Glomerular visceral epithelial cell (primary cell): ENCODE data around the gene ZNF536.
"Not testable (repeated sequence)": the region's sequence is repeated elsewhere in the genome, so short reads cannot be mapped to it uniquely, and the experiment has no call there.

Experiments
- DNase-seq: peaks from one replicate; pipeline ENCODE4 v3.0.0-alpha.2; 2016; ENCODE audit errors: extremely low spot score

The ZNF536 gene

GRCh38 chr19:30341611-30342201 is 30.5 kb upstream of the ZNF536 start:
- DNase-seq = no peak

GRCh38 chr19:30342901-30343300 is 29.3 kb upstream of the ZNF536 start:
- no peak for DNase-seq

GRCh38 chr19:30344446-30345425 is 27.4 kb upstream of the ZNF536 start:
- no peak for DNase-seq

DNA sequence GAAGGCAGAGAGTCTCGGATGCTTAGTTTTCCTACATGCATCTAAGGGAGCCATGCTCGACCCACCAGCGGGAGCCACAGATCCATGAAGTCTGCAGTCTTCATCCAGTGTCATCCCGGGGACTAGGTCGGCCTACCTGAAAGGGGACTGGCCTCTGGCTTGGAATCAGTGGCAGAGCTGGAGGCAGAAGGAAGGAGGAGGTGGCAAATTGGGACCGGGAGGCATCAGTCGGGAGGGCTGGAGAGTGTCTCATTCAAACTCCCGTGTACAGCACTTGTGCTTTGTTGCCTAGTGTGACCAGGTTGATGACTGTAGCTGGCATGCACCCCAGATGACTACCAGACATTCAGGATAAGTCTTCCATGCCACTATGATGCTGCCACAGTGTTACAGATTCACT is 26.5 kb upstream of the ZNF536 start:
- no peak for DNase-seq

DNA sequence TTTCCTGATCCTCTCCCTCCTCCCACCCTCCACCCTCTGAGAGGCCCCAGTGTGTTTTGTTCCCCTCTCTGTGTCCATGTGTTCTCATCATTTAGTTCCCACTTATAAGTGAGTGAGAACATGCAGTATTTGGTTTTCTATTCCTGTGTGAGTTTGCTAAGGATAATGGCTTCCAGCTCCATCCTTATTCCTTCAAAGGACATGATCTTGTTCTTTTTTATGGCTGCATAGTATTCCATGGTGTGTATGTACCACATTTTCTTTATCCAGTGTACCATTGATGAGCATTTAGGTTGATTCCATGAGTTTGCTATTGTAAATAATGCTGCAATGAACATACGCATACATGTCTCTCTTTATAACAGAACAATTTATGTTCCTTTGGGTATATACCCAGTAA is 25.7 kb upstream of the ZNF536 start:
- not testable (repeated sequence) for DNase-seq

DNA sequence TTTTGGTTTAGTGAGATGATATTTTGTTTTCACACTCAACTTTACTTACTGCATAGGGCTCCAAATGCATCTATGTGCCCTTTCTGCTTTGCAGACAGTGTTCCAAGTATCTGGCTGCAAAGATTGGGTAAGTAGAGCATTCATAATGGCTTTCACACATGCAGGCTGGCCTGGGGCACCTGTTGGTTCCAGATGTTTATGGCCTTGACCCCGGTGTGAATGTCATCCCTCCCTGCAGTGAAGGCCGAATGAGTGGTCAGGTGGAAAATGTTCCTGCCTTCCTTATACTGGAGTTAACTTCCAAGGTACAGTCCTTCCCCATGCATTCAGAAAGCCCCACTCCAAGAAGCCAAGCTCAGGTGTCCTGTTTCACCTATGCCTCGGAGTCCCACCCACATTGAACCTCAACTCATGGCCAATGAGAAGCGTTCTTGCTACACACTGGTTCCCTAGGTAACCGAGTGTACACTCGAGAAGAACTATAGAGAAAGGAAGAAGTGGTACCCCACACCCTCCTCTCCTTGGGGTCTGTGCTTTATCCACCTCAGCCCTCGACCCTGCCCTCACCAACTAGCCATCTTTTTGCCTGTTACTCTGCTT is 23.0 kb upstream of the ZNF536 start:
- no peak for DNase-seq

DNA sequence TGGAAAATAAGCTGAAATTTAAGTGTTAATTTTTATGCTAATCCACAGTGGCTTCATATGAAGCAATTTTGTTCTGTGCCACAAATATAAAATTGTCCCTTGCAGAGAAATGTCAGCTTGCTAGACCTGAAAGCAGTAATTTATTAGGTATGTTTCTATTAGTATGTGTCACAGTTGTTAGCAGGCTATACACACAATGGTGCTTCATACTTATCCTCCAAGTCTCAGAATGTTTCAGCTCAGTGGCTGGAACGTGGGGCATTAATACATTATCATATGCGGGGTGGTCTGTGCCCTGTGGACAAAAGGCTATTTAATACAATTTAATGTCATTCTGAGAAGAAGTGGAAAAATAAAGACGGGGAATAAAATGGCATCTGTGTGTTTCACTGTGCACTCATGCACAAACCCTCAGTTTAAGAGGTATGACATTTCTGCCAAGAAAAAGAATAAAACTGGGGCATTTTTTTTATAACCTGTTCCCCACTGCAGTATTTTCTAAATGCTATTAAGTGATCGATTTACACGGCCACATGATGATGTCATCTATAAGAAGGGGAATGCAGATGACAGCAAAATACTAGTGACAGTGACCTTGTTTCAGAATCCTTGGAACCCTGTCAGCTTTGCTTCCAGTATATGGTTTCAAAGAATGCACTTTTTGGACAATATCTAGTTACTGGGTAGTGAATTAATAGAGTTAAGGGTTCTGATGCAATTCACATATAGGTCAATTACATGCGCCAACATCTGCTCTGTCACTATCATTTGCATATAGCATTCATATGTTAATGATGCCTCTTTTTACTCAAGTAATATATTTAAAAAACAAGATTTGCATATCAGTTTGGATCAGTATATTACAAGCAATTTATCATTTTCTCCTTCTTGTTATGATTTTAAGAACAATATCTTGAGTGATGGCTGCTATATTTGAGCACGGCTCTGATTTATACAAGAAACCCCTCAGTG is 21.2 kb upstream of the ZNF536 start:
- DNase-seq = no peak

- DNase-seq = no peak
Measured at GRCh38 chr19:30351774-30352173, 20.4 kb upstream of the ZNF536 start.

DNA sequence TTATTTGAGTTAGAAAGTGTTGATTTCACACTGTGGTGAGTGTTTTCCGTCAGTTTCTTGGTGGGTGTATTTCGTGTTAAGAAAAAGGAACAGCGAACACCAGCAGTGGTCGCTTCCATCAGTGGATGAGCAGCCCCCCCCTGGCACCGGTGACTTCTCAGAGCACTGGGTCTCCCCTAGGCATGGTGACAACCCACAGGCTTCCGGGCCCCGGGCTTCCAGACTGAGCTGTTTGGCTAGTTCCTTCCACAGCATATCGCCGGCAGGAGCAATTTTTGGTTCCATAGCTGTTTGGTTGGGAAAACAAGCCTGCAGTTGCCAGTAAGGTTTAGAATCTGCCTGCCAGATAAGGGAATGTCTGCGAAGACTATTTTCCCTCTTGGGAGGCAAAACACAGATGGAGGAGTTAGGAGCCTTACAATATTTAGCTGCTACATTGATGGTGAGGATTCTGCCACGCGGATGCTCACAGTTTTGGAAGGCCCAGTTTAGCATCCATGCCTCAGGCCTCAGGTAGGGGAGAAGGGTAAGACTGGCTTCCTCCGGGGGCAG is 18.7 kb upstream of the ZNF536 start:
- no peak for DNase-seq

DNA sequence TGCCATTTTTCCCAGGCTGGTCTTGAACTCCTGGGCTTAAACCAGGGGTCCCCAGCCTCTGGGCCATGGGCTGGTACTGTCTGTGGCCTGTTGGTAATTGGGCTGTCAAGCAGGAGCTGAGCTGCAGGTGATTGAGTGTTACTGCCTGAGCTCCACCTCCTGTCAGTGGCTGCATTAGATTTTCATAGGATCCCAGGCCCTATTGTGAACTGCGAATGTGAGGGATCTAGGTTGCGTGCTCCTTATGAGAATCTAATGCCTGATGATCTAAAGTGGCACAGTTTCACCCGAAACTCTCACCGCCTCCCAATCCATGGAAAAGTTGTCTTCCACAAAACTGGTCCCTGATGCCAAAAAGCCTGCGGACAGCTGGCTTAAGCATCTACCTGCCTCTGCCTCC is 16.6 kb upstream of the ZNF536 start:
- no peak for DNase-seq

- DNase-seq = no peak
Measured at GRCh38 chr19:30356951-30357579, 15.1 kb upstream of the ZNF536 start.

DNA sequence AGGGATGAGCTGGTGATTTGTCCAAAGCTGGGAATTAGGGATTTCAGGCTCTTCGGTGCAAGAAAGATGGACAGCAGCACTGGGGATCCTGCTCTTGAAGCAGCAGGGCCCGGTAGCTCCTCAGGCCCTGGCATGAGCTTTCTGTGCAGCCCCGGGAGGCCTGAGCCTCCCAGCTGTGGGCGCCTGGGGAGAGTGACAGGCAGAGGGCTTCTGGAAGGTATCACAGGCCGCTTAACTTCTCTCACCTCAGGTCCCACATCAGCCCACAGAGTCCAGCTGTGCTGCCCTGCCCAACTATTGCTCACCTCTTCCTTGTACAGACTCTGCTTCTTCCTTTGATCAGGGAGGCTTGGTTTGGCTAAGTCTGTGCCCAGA is 14.6 kb upstream of the ZNF536 start:
- DNase-seq = no peak

DNA sequence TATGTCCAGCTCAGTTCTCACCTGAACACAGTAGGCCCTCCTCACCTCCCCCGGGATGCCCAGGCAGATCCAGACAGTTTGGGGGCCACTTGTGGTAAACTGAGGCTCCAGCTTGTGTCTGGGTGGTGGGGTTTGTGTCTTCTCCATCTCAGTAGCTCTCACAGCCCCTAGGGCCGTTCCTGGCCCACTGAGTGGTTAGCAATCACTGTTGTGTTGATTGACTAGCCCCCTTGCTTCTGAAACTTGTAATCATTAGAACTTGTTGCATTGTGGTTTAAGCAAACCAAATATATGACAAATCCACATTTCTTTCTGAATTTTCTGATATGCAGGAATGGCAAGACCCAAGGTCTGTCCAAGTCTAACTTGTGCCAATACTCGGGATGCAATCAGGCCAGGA is 13.9 kb upstream of the ZNF536 start:
- DNase-seq = no peak

DNA sequence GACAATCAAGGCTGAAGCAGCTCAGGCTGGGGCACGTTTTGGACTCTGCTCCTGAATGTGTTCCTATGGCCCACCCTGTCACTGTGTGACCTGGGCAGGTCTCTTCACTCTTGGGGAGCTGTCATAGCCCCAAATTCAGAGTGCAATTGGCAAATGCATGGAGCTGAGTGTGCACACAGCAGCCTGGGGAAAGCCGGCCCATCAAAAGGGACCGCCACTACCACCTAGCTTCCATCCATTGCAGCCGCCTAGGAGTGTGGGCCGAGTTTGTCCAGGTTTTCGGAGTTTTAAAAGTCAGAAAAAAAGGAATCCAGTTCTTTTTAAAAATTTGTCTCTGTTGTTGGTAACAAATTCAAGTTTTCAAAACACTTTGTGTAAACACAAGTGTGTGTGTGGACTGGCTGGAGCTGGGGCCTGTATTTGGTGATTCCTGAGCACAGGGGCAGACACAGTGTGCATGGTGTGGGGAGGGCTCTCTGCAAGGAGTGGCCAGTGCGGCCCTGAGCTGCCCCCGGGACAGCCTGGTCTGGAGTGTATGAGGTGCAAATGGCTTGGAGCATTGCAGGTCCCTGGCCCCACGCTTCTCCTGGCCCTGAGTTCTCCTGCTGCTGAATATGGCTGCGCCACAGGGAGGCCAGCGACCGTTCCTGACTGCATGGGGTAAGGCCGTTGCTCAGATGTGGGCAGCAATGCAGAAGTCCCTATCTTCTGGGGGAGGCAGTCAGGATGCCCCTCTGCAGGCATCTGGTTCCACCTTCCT is 13.2 kb upstream of the ZNF536 start:
- DNase-seq = no peak

- no peak for DNase-seq
Measured at GRCh38 chr19:30359936-30360335, 12.2 kb upstream of the ZNF536 start.

DNA sequence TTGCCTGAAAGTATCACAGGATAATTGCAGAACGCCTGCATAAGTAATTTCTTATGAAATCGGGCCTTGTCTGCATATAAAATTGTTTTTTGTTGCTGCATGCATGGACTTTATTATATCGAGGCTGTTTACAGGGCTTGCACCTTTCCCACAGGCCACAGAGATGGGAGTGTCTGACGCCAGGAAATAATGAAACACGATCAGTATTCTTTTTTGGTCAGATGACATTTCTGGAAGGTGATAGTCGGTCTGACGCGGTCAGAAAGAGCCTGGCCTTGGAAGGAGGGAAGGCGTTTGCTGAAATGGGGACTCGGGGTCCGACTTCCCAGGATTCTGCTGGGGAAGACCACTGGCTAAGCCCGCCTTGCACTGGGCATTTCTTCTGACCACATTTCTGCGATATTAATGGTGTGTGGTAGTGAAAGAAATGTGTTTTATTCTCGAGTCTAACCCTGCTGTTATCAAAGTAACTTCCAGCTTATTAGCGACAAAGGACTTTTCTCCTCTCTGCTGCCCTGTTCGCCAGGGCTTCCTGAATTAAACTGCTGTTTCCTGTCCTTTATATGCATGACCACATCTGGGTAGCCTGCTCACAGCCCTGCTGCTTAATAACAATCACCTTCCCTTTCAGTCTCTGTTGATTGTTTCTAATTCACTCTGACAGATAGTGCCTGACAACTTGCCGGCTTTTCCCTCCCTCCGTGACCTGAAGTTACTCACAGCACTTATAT is 11.6 kb upstream of the ZNF536 start:
- DNase-seq = no peak

- no peak for DNase-seq
Measured at GRCh38 chr19:30361107-30361447, 11.1 kb upstream of the ZNF536 start.

DNA sequence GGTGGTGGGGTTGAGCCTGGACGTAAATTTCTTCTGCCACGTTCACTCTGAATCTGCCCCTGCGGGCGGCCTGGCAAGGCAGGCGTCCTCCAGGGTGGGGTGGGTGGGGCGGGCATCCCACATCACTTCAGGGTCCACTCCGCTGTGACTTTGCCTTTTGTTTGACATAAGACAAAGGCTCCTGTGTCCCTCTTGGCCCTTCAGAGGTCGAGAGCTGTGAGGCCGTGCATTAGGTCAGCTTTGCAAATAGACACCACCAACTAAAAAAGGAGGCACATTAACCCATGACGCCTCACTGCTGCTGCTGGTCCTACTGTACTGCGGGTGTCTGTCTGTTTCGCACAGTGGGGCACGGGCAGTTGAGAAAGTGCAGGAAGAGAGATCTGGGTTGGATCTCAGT is 10.5 kb upstream of the ZNF536 start:
- no peak for DNase-seq

DNA sequence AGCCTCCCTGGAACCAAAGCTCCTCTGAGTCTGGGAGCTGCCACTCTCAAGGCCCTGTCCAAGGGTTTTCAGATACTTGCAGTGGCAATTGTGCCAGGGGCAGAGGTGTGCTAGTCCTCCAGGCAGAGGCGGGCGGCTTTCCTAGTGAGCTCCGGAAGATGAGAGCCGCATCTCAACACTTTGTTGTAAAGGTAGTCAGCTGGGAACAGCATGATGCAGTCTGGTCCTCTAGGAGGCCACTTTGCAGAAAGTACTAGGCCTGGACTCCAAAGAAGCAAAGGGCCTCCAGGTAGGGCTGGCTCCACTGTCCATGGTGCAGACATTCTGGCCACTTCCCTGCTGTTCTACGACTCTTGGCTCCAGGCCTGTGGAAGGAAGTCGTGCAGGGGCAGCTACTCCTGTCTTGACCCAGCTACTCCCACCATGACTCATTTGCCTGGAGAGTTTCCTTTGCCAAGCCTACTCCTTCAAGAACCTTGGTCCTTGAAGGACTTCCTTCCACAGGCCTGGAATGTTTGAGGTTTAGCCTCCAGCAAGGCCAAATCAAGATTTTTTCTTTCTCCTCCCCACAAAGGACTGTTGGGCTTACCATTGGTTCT is 9.9 kb upstream of the ZNF536 start:
- no peak for DNase-seq
